GM20000 (cell line): ENCODE measurements around the gene CABLES1.

Experiments
- DNase-seq: peaks from one replicate; pipeline ENCODE4 v3.0.0; 2012; ENCODE audit warnings: low spot score
- TF ChIP-seq, protein P1 (sequence below): IDR thresholded peaks from 2 replicates; pipeline ENCODE4 v1.5.1; 2012; ENCODE audit warnings: mild to moderate bottlenecking, control low read depth; ENCODE audit errors: extremely low read depth, missing control alignments

The CABLES1 gene

GRCh38 chr18:23115683-23116096 lies 19.6 kb upstream of the CABLES1 start:
- no peak for DNase-seq
- TF ChIP-seq, protein P1, sequence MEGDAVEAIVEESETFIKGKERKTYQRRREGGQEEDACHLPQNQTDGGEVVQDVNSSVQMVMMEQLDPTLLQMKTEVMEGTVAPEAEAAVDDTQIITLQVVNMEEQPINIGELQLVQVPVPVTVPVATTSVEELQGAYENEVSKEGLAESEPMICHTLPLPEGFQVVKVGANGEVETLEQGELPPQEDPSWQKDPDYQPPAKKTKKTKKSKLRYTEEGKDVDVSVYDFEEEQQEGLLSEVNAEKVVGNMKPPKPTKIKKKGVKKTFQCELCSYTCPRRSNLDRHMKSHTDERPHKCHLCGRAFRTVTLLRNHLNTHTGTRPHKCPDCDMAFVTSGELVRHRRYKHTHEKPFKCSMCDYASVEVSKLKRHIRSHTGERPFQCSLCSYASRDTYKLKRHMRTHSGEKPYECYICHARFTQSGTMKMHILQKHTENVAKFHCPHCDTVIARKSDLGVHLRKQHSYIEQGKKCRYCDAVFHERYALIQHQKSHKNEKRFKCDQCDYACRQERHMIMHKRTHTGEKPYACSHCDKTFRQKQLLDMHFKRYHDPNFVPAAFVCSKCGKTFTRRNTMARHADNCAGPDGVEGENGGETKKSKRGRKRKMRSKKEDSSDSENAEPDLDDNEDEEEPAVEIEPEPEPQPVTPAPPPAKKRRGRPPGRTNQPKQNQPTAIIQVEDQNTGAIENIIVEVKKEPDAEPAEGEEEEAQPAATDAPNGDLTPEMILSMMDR, result no peak

- DNase-seq, result no peak
- TF ChIP-seq, protein P1, result no peak
Observed at GRCh38 chr18:23121133-23121532, 14.2 kb upstream of the CABLES1 start.

- TF ChIP-seq, protein P1, result no peak
- DNase-seq, result no peak
Observed at GRCh38 chr18:23122334-23123229, 12.7 kb upstream of the CABLES1 start.

DNA sequence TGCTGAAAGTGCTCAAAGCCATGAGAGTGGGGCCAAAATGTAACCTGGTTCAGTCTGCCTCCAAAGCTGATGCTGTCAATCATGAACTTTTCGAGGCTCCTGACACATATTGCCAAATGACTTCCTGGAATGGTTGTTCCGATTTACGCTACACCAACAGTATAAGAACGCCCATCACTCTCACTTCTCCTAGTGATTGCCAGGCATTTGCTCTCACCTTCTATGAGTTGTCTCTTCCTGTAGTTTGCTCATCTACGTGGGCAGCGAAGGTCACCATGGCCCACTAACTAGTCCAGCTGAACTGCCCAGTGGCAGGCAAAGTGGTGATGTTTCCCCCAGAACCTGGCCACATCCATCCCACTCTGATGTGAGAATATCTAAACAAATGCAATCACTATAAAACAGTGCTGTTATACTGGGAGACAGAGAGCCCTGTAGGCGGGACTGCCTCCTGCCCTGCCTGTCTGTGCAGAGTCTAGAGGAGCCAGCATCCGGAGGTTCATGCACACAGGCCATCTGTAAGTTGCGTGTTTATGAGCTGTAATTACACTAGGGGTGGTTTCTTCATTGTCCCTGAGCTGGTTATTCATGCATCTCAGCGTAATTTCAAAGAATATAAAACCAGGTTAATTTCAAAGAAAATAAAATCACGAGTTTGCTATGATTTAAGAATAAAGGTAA lies 8.8 kb upstream of the CABLES1 start:
- DNase-seq, result no peak
- TF ChIP-seq, protein P1, result no peak

DNA sequence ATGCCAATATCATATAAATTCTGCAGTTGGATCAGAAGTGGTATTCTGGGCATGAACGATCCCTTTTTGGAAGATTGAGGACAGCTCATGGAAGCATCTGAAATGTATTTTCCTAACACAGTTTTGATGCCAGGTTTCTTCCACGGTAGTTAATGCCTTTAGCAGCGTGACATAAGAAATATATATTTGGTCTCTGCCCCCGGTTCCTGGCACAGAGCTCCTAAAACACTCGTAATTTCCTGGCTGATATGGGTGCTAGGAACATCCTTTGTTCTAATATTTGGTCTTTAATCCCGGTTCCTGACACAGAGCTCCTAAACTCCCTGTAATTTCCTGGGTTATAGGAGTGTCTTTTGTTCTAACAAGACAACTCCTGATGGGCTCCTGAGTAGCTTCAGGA lies 8.2 kb upstream of the CABLES1 start:
- TF ChIP-seq, protein P1, result no peak
- no peak for DNase-seq

- TF ChIP-seq, protein P1, result no peak
- DNase-seq, result no peak
Observed at GRCh38 chr18:23129355-23130002, 5.8 kb upstream of the CABLES1 start.

- peak; percentile 80 for DNase-seq
- TF ChIP-seq, protein P1, result peak; percentile 36
Observed at GRCh38 chr18:23131693-23132319, 3.5 kb upstream of the CABLES1 start.
